MM.1S (cell line): ENCODE data around the gene CPSF3.

Source experiments
- DNase-seq: peaks from one replicate; pipeline ENCODE4 v3.0.0-alpha.2; 2015
- H2AFZ ChIP-seq: fragments of 300-600 bp; sonication (generic); 2 replicates; pipeline ENCODE4 v1.6.0; 2016; ENCODE audit warnings: antibody characterized with exemption, low read length
- H3F3A ChIP-seq: fragments of 300-600 bp; sonication (generic); 2 replicates; pipeline ENCODE4 v1.6.1; 2016; ENCODE audit warnings: mild to moderate bottlenecking, antibody characterized with exemption, low read length, moderate library complexity, mixed read lengths; ENCODE audit not compliant: insufficient read depth
- H3K27ac ChIP-seq: fragments of 300-600 bp; sonication (generic); 2 replicates; pipeline ENCODE4 v1.5.1; 2016; ENCODE audit warnings: mild to moderate bottlenecking, low read length
- H3K27me3 ChIP-seq: fragments of 300-600 bp; sonication (generic); replicated peaks from 2 replicates; pipeline ENCODE4 v1.6.0; 2016; ENCODE audit warnings: low read length; ENCODE audit not compliant: insufficient read depth
- H3K36me3 ChIP-seq: fragments of 300-600 bp; sonication (generic); replicated peaks from 2 replicates; pipeline ENCODE4 v1.6.1; 2016; ENCODE audit warnings: mild to moderate bottlenecking, low read length, mixed read lengths; ENCODE audit not compliant: insufficient read depth
- H3K4me1 ChIP-seq: fragments of 300-600 bp; sonication (generic); 2 replicates; pipeline ENCODE4 v1.6.1; 2016; ENCODE audit warnings: low read length, mixed read lengths
- H3K4me2 ChIP-seq: fragments of 300-600 bp; sonication (generic); 2 replicates; pipeline ENCODE4 v1.6.0; 2016; ENCODE audit warnings: low read depth, low read length
- H3K4me3 ChIP-seq: fragments of 300-600 bp; sonication (generic); 2 replicates; pipeline ENCODE4 v1.5.1; 2016; ENCODE audit warnings: low read length, mixed read lengths
- H3K79me2 ChIP-seq: fragments of 300-600 bp; sonication (generic); 2 replicates; pipeline ENCODE4 v1.6.1; 2016; ENCODE audit warnings: mixed run types, low read length, mixed read lengths
- H3K9ac ChIP-seq: fragments of 300-600 bp; sonication (generic); 2 replicates; pipeline ENCODE4 v1.6.1; 2016; ENCODE audit warnings: low read length, mixed read lengths
- H3K9me2 ChIP-seq: fragments of 300-600 bp; sonication (generic); replicated peaks from 2 replicates; pipeline ENCODE4 v1.6.1; 2016; ENCODE audit warnings: mild to moderate bottlenecking, low read length, mixed read lengths; ENCODE audit not compliant: insufficient read depth
- H3K9me3 ChIP-seq: fragments of 300-600 bp; sonication (generic); replicated peaks from 2 replicates; pipeline ENCODE4 v1.6.1; 2016; ENCODE audit warnings: mild to moderate bottlenecking, low read length, mixed read lengths; ENCODE audit not compliant: insufficient read depth
- H4K20me1 ChIP-seq: fragments of 300-600 bp; sonication (generic); 2 replicates; pipeline ENCODE4 v1.6.1; 2016; ENCODE audit warnings: mild to moderate bottlenecking, low read length, moderate library complexity, mixed read lengths; ENCODE audit not compliant: insufficient read depth
- EZH2 ChIP-seq: fragments of 300-600 bp; sonication (generic); optimal IDR thresholded peaks from 2 replicates; pipeline ENCODE3; 2017; ENCODE audit warnings: low read depth, mild to moderate bottlenecking, antibody characterized with exemption, low read length, mixed read lengths
- EZH2phosphoT487 ChIP-seq: fragments of 300-600 bp; sonication (generic); IDR thresholded peaks from 2 replicates; pipeline ENCODE4 v1.6.1; 2018; ENCODE audit warnings: antibody characterized with exemption, low read length
- TF ChIP-seq, protein P1 (sequence below): fragments of 300-600 bp; sonication (generic); IDR thresholded peaks from 2 replicates; pipeline ENCODE4 v1.5.1; 2016; ENCODE audit warnings: antibody characterized with exemption, low read length, mixed read lengths

Gene CPSF3

DNA sequence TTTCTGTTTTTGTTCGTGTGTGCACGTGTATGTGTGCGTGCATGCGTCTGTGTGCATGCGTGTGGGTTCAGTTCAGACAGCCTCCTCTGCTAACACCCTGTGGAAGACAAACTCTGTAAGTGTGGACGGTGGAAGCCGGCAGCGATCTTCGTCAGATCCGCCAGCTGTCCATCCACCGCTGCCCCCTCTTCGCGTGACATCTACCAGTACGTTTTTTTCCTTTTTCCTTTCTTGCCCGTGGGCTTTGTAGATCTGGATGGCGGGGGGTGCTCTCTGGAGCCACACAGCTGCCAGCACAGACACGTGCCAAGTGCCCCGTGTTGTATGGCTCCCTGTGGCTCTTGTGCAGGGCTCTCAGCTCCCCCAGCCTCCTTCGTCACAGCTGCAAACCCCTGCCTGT lies 32.5 kb upstream of the CPSF3 start:
- H4K20me1 ChIP-seq, result no peaks in the 10 kb centered on the region
- H3K9ac ChIP-seq, result no peak overlapping the region
- H3K79me2 ChIP-seq, result no peaks in the 10 kb centered on the region

DNA sequence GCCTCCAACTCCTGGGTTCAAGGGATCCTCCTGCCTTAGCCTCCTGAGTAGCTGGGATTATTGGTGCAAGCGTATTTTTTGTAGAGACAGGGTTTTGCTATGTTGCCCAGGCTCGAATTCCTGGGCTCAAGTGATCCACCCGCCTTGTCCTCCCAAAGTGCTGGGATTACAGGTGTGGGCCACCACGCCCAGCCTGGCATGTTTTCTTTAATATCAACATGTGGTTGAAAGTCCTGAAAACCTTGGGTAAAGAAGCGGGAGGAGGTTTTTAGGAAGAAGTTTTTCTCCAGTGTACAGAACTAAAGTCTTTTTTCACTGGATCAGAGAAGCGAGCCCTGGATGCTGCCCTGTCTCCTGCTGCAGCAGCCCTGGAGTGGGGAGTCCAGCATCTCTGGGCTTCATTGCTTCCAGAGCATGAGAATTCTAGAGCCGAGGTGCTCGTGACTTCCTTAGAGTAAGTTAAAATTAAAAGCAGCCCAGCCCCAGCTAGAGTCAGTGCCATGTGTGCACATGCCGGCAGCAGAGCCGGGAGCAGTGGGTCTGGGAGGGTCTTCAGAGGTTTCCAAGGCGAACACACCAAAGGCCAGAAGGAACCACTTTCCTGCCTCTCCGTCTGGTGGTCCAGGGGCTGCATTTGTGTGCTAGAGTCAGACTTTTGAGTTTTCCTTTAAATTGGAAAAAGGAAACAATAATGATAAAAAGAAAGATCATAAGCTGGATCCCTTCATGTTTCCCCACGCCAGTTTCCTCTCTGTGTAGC lies 31.3 kb upstream of the CPSF3 start:
- no peak for TF ChIP-seq EZH2phosphoT487
- TF ChIP-seq EZH2, result no peak
- TF ChIP-seq, protein P1, sequence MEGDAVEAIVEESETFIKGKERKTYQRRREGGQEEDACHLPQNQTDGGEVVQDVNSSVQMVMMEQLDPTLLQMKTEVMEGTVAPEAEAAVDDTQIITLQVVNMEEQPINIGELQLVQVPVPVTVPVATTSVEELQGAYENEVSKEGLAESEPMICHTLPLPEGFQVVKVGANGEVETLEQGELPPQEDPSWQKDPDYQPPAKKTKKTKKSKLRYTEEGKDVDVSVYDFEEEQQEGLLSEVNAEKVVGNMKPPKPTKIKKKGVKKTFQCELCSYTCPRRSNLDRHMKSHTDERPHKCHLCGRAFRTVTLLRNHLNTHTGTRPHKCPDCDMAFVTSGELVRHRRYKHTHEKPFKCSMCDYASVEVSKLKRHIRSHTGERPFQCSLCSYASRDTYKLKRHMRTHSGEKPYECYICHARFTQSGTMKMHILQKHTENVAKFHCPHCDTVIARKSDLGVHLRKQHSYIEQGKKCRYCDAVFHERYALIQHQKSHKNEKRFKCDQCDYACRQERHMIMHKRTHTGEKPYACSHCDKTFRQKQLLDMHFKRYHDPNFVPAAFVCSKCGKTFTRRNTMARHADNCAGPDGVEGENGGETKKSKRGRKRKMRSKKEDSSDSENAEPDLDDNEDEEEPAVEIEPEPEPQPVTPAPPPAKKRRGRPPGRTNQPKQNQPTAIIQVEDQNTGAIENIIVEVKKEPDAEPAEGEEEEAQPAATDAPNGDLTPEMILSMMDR, result no peak
- H3K9ac ChIP-seq, result no peak overlapping the region
- H4K20me1 ChIP-seq, result no peaks in the 10 kb centered on the region
- DNase-seq, result no peak
- H3K4me1 ChIP-seq, result no peaks in the 10 kb centered on the region
- no peaks in the 10 kb centered on the region for H3K9me3 ChIP-seq
- H3K27me3 ChIP-seq, result no peaks in the 10 kb centered on the region
- no peak overlapping the region for H3K4me2 ChIP-seq
- H3F3A ChIP-seq, result no peaks in the 10 kb centered on the region
- no peaks in the 10 kb centered on the region for H3K79me2 ChIP-seq
- H3K9me2 ChIP-seq, result no peaks in the 10 kb centered on the region
- no peak overlapping the region for H2AFZ ChIP-seq
- no peak overlapping the region for H3K27ac ChIP-seq
- no peaks in the 10 kb centered on the region for H3K36me3 ChIP-seq
- H3K4me3 ChIP-seq, result no peak overlapping the region

More for the DNA sequence above, 32.5 kb upstream of the CPSF3 start:
- Histone ChIP-seq H3K9me2 (no peaks in the 10 kb centered on the region), H2AFZ (no peak overlapping the region), H3K27me3 (no peaks in the 10 kb centered on the region), H3K27ac (no peak overlapping the region), H3K36me3 (no peaks in the 10 kb centered on the region), H3K9me3 (no peaks in the 10 kb centered on the region), H3K4me2 (no peak overlapping the region), H3F3A (no peaks in the 10 kb centered on the region), H3K4me1 (no peaks in the 10 kb centered on the region), H3K4me3 (no peak overlapping the region)
- TF ChIP-seq, protein P1, result no peak
- TF ChIP-seq EZH2 (no peak), EZH2phosphoT487 (no peak)
- DNase-seq, result no peak

DNA sequence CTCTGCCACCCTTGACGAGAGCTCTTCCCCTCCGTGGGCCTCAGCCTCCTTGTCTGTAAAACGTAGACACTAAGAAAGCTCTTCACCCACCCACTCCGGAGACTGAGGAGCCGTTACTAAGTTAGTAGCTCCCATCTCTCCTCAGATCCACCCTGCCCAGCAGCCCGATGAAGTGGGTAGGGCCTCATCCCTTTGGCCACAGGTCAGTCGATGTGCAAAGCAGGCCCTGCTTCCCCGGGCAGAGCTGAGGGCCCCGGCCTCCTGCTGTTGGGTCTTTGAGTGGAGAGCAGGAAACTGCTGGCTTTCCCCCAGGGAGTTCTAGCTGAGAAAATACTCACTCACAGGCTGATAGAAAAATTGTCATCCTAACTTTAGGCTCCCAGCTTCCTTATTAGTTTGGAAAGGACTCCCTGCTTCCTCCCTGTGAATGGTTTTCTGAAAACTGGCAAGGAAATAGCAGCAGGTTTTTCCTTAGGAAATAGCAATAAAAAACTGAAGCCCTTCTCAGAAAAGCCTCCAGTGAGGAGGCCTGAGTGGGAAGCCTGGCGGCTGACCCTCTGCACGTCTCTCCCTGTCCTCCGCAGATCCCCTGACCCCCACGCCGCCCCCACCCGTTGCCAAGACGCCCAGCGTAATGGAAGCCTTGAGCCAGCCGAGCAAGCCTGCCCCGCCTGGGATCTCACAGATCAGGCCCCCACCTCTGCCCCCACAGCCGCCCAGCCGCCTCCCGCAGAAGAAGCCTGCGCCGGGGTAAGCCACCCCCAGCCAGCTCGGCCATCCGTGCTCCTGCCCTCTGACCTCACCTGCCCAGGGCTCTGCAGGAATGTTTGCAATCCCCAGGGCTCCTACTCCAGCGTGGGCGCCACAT lies 30.3 kb upstream of the CPSF3 start:
- Histone ChIP-seq H3K79me2 (no peaks in the 10 kb centered on the region), H2AFZ (no peak overlapping the region), H3F3A (no peaks in the 10 kb centered on the region), H3K27ac (no peak overlapping the region), H3K4me1 (no peaks in the 10 kb centered on the region), H3K9me2 (no peaks in the 10 kb centered on the region), H3K27me3 (no peaks in the 10 kb centered on the region), H3K9ac (no peak overlapping the region), H3K36me3 (no peaks in the 10 kb centered on the region), H4K20me1 (no peaks in the 10 kb centered on the region), H3K9me3 (no peaks in the 10 kb centered on the region), H3K4me3 (no peak overlapping the region), H3K4me2 (no peak overlapping the region)
- TF ChIP-seq, protein P1, result no peak
- TF ChIP-seq EZH2 (no peak), EZH2phosphoT487 (no peak)
- no peak for DNase-seq
